ENCODE measurements around the gene FMO5. TPM values are rescaled to one million over a fixed set of nuclear protein-coding genes. Genes with fewer than 3 reads are reported as not detected.

Gene FMO5
- total RNA-seq, 1 donor from 2014 or later = 0.82 TPM

- no peaks in the 10 kb centered on the region for H3K27me3 Mint-ChIP-seq (ENCODE audit: insufficient read depth, low read depth)
- TF ChIP-seq EZH2 (IDR thresholded peaks at IDR 0.05) (no peak), CTCF (IDR thresholded peaks at IDR 0.05) (no peak), EZH2phosphoT487 (IDR thresholded peaks at IDR 0.05) (no peak)
Measured at GRCh38 chr1:147189514-147189913, 35.6 kb downstream of the FMO5 start.

DNA sequence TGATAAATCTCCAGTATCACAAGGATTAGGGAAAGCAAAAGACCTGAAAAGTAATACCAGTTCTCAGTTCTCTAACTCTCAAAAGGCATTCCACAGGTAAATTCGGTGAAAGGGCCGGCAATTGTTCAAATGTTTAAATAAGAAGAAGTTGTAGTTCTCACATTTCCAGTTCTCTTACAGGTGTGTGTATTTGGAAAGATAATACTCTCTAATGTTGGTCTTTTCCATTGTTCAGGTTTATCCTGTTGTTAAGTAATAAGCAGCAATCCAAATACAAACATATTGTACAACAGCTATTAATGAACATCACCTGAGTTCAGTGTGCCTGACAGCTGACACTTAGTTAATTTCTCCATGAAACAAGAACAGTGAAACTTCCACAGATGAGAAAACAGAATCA, 39.7 kb downstream of the FMO5 start:
- Histone ChIP-seq H3K4me3 (no peak overlapping the region), H3F3A (ENCODE audit: low read depth) (no peaks in the 10 kb centered on the region), H3K27ac (no peak overlapping the region), H4K20me1 (ENCODE audit: low read depth) (no peaks in the 10 kb centered on the region), H3K27me3 (no peaks in the 10 kb centered on the region), H2AFZ (replicated peaks) (no peak overlapping the region), H3K79me2 (ENCODE audit: low read depth) (no peaks in the 10 kb centered on the region), H3K9me3 (ENCODE audit: low read depth) (no peaks in the 10 kb centered on the region), H3K4me2 (no peak overlapping the region), H3K4me1 (no peaks in the 10 kb centered on the region), H3K36me3 (no peaks in the 10 kb centered on the region), H3K9ac (no peak overlapping the region)
- Mint-ChIP-seq H3K36me3 (no peaks in the 10 kb centered on the region), H3K4me1 (no peaks in the 10 kb centered on the region), H3K9me3 (no peaks in the 10 kb centered on the region), H3K27me3 (ENCODE audit: insufficient read depth, low read depth) (no peaks in the 10 kb centered on the region), H3K27ac (no peak overlapping the region), H3K4me3 (no peak overlapping the region)
- TF ChIP-seq CTCF (IDR thresholded peaks at IDR 0.05) = no peak
- no peak for TF ChIP-seq EZH2 (IDR thresholded peaks at IDR 0.05)
- no peak for TF ChIP-seq EZH2phosphoT487 (IDR thresholded peaks at IDR 0.05)
- DNase-seq (ENCODE audit: low spot score) = no peak

More at GRCh38 chr1:147189514-147189913, 35.6 kb downstream of the FMO5 start:
- no peaks in the 10 kb centered on the region for H3K79me2 ChIP-seq (ENCODE audit: low read depth)
- no peaks in the 10 kb centered on the region for H3F3A ChIP-seq (ENCODE audit: low read depth)
- H3K4me2 ChIP-seq = no peak overlapping the region
- H3K4me3 ChIP-seq = no peak overlapping the region
- DNase-seq (ENCODE audit: low spot score) = no peak
- Mint-ChIP-seq H3K4me1 (no peaks in the 10 kb centered on the region), H3K36me3 (no peaks in the 10 kb centered on the region), H3K27ac (no peak overlapping the region), H3K4me3 (no peak overlapping the region), H3K9me3 (peaks cover 3% of the 10 kb centered on the region)
- no peaks in the 10 kb centered on the region for H3K9me3 ChIP-seq (ENCODE audit: low read depth)
- H3K27ac ChIP-seq = no peak overlapping the region
- H2AFZ ChIP-seq (replicated peaks) = no peak overlapping the region
- no peaks in the 10 kb centered on the region for H3K4me1 ChIP-seq
- no peaks in the 10 kb centered on the region for H3K36me3 ChIP-seq
- no peaks in the 10 kb centered on the region for H3K27me3 ChIP-seq
- no peaks in the 10 kb centered on the region for H4K20me1 ChIP-seq (ENCODE audit: low read depth)
- H3K9ac ChIP-seq = no peak overlapping the region

- Mint-ChIP-seq H3K4me3 (no peak overlapping the region), H3K4me1 (peaks cover 7% of the 10 kb centered on the region), H3K27ac (no peak overlapping the region), H3K36me3 (peaks cover 8% of the 10 kb centered on the region), H3K27me3 (ENCODE audit: insufficient read depth, low read depth) (no peaks in the 10 kb centered on the region), H3K9me3 (peaks cover 5% of the 10 kb centered on the region)
- Histone ChIP-seq H3K9ac (no peak overlapping the region), H3K4me2 (no peak overlapping the region), H2AFZ (replicated peaks) (no peak overlapping the region), H4K20me1 (ENCODE audit: low read depth) (no peaks in the 10 kb centered on the region), H3K27me3 (no peaks in the 10 kb centered on the region), H3K4me1 (peaks cover 10% of the 10 kb centered on the region), H3F3A (ENCODE audit: low read depth) (peaks cover 9% of the 10 kb centered on the region), H3K9me3 (ENCODE audit: low read depth) (no peaks in the 10 kb centered on the region), H3K79me2 (ENCODE audit: low read depth) (peaks cover 13% of the 10 kb centered on the region), H3K27ac (no peak overlapping the region), H3K4me3 (no peak overlapping the region), H3K36me3 (no peaks in the 10 kb centered on the region)
- TF ChIP-seq EZH2phosphoT487 (IDR thresholded peaks at IDR 0.05) (no peak), CTCF (IDR thresholded peaks at IDR 0.05) (no peak), EZH2 (IDR thresholded peaks at IDR 0.05) (no peak)
- DNase-seq (ENCODE audit: low spot score) = no peak
Measured at GRCh38 chr1:147177611-147178380, 47.3 kb downstream of the FMO5 start.

Data from neural progenitor cell (in vitro differentiated cells).